Testis (tissue), 2 donors: ENCODE results near the gene LCLAT1.

Experiments
- POLR2A ChIP-seq: fragments of 450-650 bp; IDR thresholded peaks from one replicate; pipeline ENCODE4 v1.6.1; 2017; ENCODE audit warnings: antibody characterized with exemption, mild to moderate bottlenecking, moderate library complexity
- TF ChIP-seq, protein P1 (sequence below), 3 experiments: fragments of 450-650 bp in 2 of 3; fragments of 200-600 bp in 1 of 3; sonication (generic) in 1 of 3; IDR thresholded peaks; one replicate each; pipeline ENCODE4 v1.5.1; 2016 to 2019; ENCODE audit warnings: antibody characterized with exemption in 3 of 3, mild to moderate bottlenecking in 2 of 3, moderate library complexity in 1 of 3

DNA sequence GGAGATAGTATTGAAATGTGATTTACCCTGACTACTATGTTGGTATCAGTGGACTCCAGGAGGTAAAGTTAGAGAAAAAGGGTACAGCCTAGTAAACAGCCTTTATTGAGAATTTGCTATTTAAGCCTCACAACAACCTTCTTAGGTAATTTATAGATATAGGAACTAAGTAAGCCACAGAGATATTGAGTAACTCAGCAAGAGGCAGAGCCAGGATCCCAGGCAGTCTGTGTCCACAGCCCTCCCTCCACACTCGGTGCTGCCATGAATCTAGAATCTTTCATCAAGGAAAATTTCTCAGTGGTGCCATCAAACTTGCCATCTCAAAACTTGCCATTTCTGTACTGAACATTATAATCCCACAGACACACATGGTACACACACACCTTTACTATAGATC, 189.3 kb downstream of the LCLAT1 start:
- TF ChIP-seq POLR2A: no peak
- TF ChIP-seq, protein P1, sequence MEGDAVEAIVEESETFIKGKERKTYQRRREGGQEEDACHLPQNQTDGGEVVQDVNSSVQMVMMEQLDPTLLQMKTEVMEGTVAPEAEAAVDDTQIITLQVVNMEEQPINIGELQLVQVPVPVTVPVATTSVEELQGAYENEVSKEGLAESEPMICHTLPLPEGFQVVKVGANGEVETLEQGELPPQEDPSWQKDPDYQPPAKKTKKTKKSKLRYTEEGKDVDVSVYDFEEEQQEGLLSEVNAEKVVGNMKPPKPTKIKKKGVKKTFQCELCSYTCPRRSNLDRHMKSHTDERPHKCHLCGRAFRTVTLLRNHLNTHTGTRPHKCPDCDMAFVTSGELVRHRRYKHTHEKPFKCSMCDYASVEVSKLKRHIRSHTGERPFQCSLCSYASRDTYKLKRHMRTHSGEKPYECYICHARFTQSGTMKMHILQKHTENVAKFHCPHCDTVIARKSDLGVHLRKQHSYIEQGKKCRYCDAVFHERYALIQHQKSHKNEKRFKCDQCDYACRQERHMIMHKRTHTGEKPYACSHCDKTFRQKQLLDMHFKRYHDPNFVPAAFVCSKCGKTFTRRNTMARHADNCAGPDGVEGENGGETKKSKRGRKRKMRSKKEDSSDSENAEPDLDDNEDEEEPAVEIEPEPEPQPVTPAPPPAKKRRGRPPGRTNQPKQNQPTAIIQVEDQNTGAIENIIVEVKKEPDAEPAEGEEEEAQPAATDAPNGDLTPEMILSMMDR (IDR thresholded peaks at IDR 0.05): no peak
